ENCODE results near the gene CUTC.

- TF ChIP-seq GATA2 (IDR thresholded peaks at IDR 0.05; ENCODE audit: low read depth, low read length) (no peak), GATA3 (IDR thresholded peaks at IDR 0.05; ENCODE audit: low read depth, low read length) (no peak)
Observed at GRCh38 chr10:99740933-99741559, 9.0 kb downstream of the CUTC start.
